GM21737 (cell line): Measurements from ENCODE around the gene OR6Q1.
"Not testable (repeated sequence)": the region's sequence is repeated elsewhere in the genome, so short reads cannot be mapped to it uniquely, and the experiment has no call there.

Experiments
- ATAC-seq: cut with Tn5 transposase; IDR thresholded peaks from one replicate; pipeline ENCODE4 v1.9.1; 2021; ENCODE audit warnings: mild to moderate bottlenecking, moderate library complexity; ENCODE audit not compliant: unreplicated experiment

Gene OR6Q1, protein sequence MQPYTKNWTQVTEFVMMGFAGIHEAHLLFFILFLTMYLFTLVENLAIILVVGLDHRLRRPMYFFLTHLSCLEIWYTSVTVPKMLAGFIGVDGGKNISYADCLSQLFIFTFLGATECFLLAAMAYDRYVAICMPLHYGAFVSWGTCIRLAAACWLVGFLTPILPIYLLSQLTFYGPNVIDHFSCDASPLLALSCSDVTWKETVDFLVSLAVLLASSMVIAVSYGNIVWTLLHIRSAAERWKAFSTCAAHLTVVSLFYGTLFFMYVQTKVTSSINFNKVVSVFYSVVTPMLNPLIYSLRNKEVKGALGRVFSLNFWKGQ

GRCh38 chr11:58030653-58031052 is at the start of gene OR6Q1:
Gene OR6Q1, plus strand, starts transcription at chr11:58030953. Its CDS starts 0 bp downstream, at chr11:58030953.
- no peak for ATAC-seq

DNA sequence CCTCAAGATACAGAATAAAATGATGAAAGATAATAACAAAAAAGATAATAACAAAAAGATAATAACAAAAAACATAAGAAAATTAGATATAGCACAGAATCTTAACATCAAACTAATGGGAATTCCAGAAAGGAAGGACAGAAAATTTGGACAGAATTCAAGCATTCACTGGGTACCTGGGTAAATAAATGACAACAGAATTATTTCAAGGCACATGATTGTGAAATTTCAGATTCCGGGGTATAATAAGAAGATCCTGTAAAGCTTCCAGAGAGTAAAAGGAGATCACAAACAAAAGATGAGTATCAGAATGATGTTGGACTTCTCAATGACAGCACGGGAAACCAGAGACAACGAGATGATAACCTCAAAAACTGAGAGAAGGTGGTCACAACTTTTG is 49.2 kb upstream of the OR6Q1 start:
- ATAC-seq: no peak

- no peak for ATAC-seq
These were observed 48.0 kb upstream of the OR6Q1 start for GRCh38 chr11:57982776-57983175.

DNA sequence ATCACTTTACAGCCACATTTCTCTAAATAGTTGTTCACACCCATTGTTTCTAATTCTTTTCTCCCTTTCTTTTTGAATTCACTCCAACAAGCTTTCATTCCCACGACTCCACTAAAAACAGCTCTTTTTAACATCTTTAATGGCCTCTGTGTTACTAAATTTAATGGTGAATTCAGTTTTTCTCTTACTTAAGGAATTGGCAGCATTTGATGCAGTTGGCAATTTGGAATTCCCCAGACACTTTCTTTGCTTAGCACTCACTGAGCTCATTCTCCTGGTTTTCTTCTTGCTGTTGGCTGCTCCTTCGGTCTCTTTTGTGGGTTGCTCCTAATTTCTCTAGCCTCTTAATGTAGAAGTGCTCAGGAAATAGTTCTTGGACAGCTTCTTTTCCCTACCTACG is 47.6 kb upstream of the OR6Q1 start:
- no peak for ATAC-seq

GRCh38 chr11:57999523-57999922 is 31.2 kb upstream of the OR6Q1 start:
- ATAC-seq: not testable (repeated sequence)

DNA sequence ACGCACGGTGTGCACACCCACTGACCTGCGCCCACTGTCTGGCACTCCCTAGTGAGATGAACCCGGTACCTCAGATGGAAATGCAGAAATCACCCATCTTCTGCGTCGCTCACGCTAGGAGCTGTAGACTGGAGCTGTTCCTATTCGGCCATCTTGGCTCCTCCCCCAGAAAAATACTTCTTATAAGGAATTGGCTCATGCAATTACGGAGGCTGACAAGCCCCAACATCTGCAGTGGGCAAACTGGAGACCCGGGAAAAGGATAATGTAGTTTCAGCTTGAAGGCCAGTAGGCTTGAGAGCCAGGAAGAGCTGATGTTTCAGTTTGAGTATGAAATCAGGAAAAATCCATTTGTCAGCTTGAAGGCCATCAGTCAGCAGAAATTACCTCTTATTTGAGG is 30.7 kb upstream of the OR6Q1 start:
- ATAC-seq: not testable (repeated sequence)

DNA sequence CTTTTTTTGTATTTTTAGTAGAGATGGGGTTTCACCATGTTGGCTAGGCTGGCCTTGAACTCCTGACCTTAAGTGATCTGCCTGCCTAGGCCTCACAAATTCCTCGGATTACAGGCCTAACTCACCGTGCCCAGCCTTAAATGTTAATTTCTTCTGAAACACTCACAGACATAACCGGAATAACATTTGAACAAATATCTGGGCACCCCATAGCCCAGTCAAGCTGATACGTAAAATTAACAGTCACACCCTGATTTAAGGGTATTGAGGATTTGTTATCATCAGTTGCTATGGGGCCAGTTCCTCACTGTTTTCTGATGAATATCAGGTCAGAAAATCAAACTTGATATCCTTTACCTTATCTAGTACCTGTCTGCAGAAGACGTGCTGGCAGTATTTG is 30.1 kb upstream of the OR6Q1 start:
- ATAC-seq: no peak

DNA sequence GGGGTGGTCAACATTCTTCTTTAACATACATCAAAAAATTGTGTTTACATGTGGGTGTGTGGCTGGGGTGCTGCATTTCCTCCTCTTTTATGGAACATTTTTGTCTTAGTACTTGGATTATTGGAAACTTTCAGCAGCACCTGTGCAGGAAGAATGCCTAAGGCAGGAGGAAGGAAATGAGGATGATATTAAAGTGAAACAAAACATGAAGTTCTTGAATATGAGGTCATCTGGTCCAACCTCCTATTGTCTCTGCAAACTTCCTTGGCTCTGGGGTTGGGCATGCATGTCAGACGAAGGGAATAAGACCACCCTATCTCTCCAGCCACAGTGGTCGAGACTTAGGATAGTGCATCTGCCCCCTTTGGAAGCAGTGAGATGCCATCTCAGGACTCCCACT is 27.7 kb upstream of the OR6Q1 start:
- ATAC-seq: no peak

- no peak for ATAC-seq
These were observed 27.2 kb upstream of the OR6Q1 start for GRCh38 chr11:58003591-58003990.

- ATAC-seq: no peak
These were observed 26.1 kb upstream of the OR6Q1 start for GRCh38 chr11:58004664-58005063.

GRCh38 chr11:58006940-58007339 is 23.8 kb upstream of the OR6Q1 start:
- ATAC-seq: no peak

DNA sequence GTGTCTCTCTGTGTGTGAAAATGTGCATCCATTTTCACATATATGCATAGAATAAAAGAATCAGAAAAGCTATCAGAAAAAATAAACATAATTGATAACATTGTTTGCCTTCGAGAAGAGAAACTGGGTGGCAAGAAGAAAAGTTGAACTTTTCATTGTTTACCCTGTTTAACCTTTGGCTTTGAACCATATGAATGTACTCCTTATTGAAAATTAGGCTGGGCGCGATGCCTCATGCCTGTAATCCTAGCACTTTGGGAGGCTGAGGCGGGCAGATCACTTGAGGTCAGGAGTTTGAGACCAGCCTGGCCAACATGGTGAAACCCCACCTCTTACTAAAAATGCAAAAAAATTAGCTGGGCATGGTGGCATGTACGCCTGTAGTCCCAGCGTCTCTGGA is 19.0 kb upstream of the OR6Q1 start:
- ATAC-seq: no peak

DNA sequence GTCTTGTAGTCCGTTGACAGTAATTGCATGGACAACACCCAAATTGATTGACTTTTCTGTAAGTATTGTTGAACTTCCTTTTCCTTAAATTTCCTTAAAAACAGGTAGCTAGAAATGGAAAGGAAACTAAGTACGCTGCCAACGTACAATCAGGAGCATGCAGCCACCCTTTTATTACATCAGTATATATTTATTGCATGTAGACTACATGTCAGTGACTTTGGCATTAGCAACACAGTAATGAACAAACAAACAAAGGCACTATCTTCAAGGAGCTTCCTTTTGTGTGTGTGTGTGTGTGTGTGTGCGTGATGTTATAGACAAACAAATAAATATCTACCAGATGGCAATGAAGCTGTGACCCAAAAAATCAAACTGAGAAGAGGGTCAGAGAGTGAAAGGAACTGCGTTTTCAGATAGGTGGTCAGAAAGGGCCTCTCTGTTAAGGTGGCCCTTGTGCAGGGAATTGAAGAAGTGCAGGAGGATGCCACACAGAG is 7.3 kb upstream of the OR6Q1 start, which contains the start of gene OR9Q1:
Gene OR9Q1, plus strand, starts transcription at position 447 of the 497 bp plus-strand sequence. CDS start 155,564 bp downstream, outside the sequence.
- ATAC-seq: no peak

DNA sequence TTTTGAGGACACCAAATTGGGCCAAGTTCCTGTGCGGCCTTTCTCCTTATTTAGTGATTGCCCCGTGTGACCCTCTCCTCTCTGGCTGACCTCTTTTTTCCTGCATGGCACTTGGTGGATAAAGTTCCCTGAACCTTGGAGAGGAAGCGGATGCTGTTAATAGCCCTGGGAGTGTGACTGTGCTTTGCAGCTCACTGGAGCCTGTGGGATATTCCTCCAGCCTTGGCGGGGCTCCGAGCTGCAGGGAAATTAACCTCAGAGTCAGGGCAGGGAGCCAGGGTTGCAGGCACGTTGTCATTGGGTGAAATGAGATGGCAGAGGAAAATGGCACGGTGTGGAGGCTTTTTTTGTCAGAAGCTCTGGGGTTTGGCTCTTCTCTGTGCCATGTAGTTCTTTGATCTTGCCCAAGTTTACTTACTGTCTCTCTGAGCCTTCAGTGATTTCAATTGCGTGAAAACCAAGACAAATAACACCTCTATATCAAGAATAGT is 6.1 kb upstream of the OR6Q1 start:
- ATAC-seq: no peak

DNA sequence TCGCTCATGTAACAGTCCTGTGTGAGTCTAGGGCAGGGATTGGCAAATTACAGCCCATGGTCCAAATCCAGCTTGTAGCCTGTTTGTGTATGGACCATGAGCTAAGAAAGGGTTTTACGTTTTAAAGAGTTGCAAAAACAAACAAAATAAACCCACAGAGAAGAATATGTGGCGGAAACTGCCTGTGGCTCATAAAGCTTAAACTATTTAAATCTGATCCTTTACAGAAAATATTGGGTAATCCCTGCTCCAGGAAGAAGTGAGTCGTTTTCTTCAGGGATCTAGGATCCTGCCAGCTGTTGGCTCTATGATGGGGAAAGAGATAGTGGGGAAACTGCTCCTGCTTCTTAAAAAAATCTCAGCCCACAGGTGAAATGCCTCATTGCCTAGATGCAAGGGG is 3.4 kb upstream of the OR6Q1 start:
- ATAC-seq: no peak

DNA sequence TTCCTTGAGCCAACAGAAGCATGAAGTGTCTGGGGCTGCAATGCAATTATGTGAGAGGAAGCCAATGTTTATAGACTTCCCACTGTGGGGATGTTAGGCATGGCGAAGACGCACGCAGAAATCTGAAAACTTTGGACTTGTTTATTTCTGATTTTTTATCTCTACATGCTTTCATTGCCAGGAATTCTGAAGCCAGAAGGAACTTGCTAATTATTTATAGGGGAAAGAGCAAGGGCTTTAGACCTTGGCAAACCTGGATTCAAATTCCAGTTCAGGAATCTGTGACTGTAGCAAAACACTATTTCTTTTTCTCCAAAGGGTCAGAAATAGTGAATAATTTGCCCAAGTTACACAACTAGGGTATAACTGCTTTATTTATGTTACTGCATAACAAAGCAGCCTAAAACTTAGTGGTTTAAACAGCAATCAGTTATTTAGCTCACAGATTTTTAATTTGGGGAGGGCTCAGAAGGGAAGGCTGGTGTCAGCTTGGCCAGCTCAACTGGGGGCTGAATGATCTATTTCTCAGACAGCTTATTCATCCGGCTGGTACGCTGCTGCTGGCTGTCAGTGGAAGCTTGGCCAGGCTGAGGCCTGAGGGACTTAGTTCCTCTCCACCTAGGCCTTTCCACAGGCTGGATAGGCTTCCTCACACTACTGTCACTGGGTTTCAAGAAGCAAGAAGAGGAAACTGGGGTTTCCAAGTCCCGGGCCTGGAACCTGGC is 1.9 kb upstream of the OR6Q1 start:
- no peak for ATAC-seq

DNA sequence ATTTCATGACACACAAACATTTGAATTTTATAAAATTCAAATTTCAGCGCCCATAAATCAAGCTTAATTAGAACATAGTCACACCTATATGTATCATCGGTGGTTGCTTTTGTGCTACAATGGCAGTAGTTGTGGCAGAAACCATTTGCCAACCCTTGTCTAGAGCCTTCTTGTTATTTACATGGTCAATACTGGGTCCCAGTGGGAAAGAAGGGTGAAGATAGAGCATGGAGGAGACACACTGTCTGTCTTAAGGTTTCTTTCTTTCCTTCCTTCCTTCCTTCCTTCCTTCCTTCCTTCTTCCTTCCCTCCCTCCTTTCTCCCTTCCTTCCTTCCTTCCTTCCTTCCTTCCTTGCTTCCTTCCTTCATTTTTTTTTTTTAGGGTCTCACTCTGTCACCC is 3.7 kb downstream of the OR6Q1 start:
- ATAC-seq: no peak

DNA sequence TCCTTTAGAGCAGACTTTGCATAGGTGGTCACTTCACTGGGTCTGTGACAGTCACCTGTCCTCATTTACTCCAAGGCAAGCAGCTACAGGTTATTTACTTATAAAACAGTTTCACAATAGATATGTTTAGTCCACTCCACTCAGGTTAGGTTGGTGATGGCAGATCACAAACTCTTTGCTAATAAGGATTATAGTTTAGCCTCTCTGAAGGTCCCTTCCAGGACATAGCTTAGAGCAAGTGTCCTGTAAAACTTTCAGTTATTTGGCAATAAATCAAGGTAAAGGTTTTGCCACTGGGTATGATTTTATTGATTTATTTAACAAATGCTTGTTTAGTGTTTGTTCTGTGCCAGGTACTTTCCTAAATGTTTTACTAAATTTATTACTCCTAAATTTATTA is 8.8 kb downstream of the OR6Q1 start:
- no peak for ATAC-seq

- ATAC-seq: no peak
These were observed 12.6 kb downstream of the OR6Q1 start for GRCh38 chr11:58043379-58043778.

- no peak for ATAC-seq
These were observed 15.5 kb downstream of the OR6Q1 start for GRCh38 chr11:58046231-58046630.

GRCh38 chr11:58047818-58048217 is 17.1 kb downstream of the OR6Q1 start:
- ATAC-seq: no peak

DNA sequence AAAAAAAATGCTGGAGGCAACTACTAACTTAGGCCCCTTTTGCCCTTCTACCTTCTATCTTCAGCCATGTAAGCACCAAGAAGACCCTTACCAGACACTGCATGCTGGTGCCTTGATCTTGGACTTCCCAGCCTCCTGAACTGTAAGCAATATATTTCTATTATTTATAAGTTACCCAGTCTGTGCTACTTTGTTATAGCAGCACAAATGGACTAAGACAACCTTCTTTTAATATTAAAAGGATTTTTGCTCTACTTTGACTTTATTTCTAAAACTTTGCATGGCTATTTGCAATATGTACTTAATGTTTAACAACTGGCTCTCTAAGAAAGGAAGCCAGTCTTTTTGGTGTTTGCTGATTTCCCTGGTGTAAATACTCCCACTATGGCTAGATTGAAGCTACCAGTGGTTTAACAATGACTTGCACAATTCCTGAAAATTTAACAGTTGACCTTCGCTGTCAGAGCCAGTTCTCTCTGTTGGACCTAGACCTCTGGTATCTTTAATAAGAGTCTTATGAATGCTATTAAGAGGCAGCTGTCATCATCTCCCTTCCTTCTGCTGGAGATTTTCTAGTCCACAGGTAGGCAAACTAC is 25.2 kb downstream of the OR6Q1 start:
- ATAC-seq: no peak
